HUES6 (cell line): ENCODE measurements around the gene EMP1.
"Not testable (repeated sequence)": the region's sequence is repeated elsewhere in the genome, so short reads cannot be mapped to it uniquely, and the experiment has no call there.

Source experiments
- H3K27ac ChIP-seq: 2 replicates; pipeline ENCODE4 v1.7.0; 2013; ENCODE audit warnings: low read depth, mild to moderate bottlenecking, low read length, inconsistent platforms
- H3K27me3 ChIP-seq: 2 replicates; pipeline ENCODE4 v1.6.1; 2013; ENCODE audit warnings: low read length; ENCODE audit not compliant: control insufficient read depth, insufficient read depth
- H3K36me3 ChIP-seq: 2 replicates; pipeline ENCODE4 v1.6.1; 2013; ENCODE audit warnings: low read length; ENCODE audit not compliant: control insufficient read depth, insufficient read depth
- H3K4me1 ChIP-seq: 2 replicates; pipeline ENCODE4 v1.6.1; 2013; ENCODE audit warnings: low read length; ENCODE audit not compliant: control insufficient read depth, insufficient read depth
- H3K4me3 ChIP-seq: 2 replicates; pipeline ENCODE4 v1.5.1; 2013; ENCODE audit warnings: low read depth, low read length
- H3K9ac ChIP-seq: one replicate; pipeline ENCODE4 v1.6.1; 2013; ENCODE audit warnings: mild to moderate bottlenecking, low read length
- H3K9me3 ChIP-seq: 2 replicates; pipeline ENCODE4 v1.6.1; 2013; ENCODE audit warnings: low read depth, low read length; ENCODE audit not compliant: control insufficient read depth, insufficient read depth

Gene EMP1

GRCh38 chr12:13267826-13268225 is 71.3 kb downstream of the EMP1 start:
- H3K4me1 ChIP-seq, H3K4me3 ChIP-seq, H3K9me3 ChIP-seq, H3K27ac ChIP-seq, H3K27me3 ChIP-seq, H3K36me3 ChIP-seq, H3K9ac ChIP-seq: not testable (repeated sequence)

- Histone ChIP-seq H3K4me1 (no peaks in the 10 kb centered on the region), H3K27ac (no peak overlapping the region), H3K27me3 (no peaks in the 10 kb centered on the region), H3K9me3 (no peaks in the 10 kb centered on the region), H3K4me3 (no peak overlapping the region), H3K36me3 (no peaks in the 10 kb centered on the region), H3K9ac (no peak overlapping the region)
These were observed 72.1 kb downstream of the EMP1 start for GRCh38 chr12:13268581-13268980.
